Vagina (tissue), 2 donors: ENCODE results near the gene OR2AJ1.

Experiments
- CTCF ChIP-seq, 3 experiments: fragments of 450-650 bp in 2 of 3; fragments of 200-600 bp in 1 of 3; sonication (generic) in 1 of 3; IDR thresholded peaks; one replicate each; pipeline ENCODE4 v1.5.1; 2017 to 2019; ENCODE audit warnings: antibody characterized with exemption in 3 of 3, mild to moderate bottlenecking in 2 of 3, moderate library complexity in 2 of 3
- POLR2A ChIP-seq, 2 donors: fragments of 450-650 bp; IDR thresholded peaks; one replicate each; pipeline ENCODE4 v1.6.1; 2017; ENCODE audit warnings: antibody characterized with exemption in 2 of 2, mild to moderate bottlenecking in 2 of 2, moderate library complexity in 2 of 2
- POLR2AphosphoS5 ChIP-seq, 2 donors: sonication (generic); formaldehyde crosslinking; IDR thresholded peaks; one replicate each; pipeline ENCODE4 v1.9.0; 2017; ENCODE audit warnings: antibody characterized with exemption in 2 of 2, mild to moderate bottlenecking in 2 of 2, low read depth in 1 of 2; ENCODE audit not compliant: insufficient read depth in 1 of 2

- TF ChIP-seq CTCF (IDR thresholded peaks at IDR 0.05) (no peak), POLR2AphosphoS5 (IDR thresholded peaks at IDR 0.05; ENCODE audit: insufficient read depth in 1 of 2, low read depth in 1 of 2) (no peak), POLR2A (IDR thresholded peaks at IDR 0.05) (no peak)
These were observed 20.6 kb upstream of the OR2AJ1 start for GRCh38 chr1:247904122-247904521.
